HepG2 (cell line): Measurements from ENCODE around the gene NFKBIA. TPM values are rescaled to one million over a fixed set of nuclear protein-coding genes. Genes with fewer than 3 reads are reported as not detected.

Experiments used
- GLI4 ChIP-seq: sonication (generic); formaldehyde crosslinking; IDR thresholded peaks from 2 replicates; pipeline ENCODE4 v1.5.1; 2020; ENCODE audit warnings: missing genetic modification reagents, mild to moderate bottlenecking, moderate library complexity, borderline replicate concordance
- KMT2A ChIP-seq: sonication (generic); formaldehyde crosslinking; IDR thresholded peaks from 2 replicates; pipeline ENCODE4 v1.4.0; 2020; ENCODE audit warnings: missing genetic modification reagents
- MLLT10 ChIP-seq: sonication (generic); formaldehyde crosslinking; IDR thresholded peaks from 2 replicates; pipeline ENCODE4 v1.4.0; 2020; ENCODE audit warnings: missing genetic modification reagents
- MTA3 ChIP-seq: sonication (generic); formaldehyde crosslinking; IDR thresholded peaks from 2 replicates; pipeline ENCODE4 v1.4.0; 2020; ENCODE audit warnings: missing genetic modification reagents
- U2AF1 ChIP-seq: fragments of 200-400 bp; formaldehyde crosslinking; optimal IDR thresholded peaks from 2 replicates; pipeline ENCODE3; 2017; ENCODE audit warnings: mild to moderate bottlenecking, low read depth, low read length
- ZNF589 ChIP-seq: sonication (generic); formaldehyde crosslinking; conservative IDR thresholded peaks from 2 replicates; pipeline ENCODE4 v1.8.0; 2022; ENCODE audit warnings: mild to moderate bottlenecking, moderate library complexity, missing genetic modification reagents
- polyA plus RNA-seq, 8 experiments: library from polyadenylated mRNA; depleted of rRNA in 3 of 8; stranded (reverse) in 7 of 8; unstranded in 1 of 8; fragments of >200 nt; fragmentation: Illumina TruSeq in 4 of 8; extraction: Trizol in 4 of 8; gene quantifications; 2 replicates each; pipeline versions ENCODE4 v1.2.1 to v1.2.3, GENCODE V29; 2011 to 2016; ENCODE audit warnings: low read depth in 4 of 8, missing spikeins in 1 of 8, mixed read lengths in 1 of 8; ENCODE audit not compliant: insufficient read depth in 1 of 8
- total RNA-seq, 5 experiments: library from RNA; depleted of rRNA; stranded (reverse); fragments of >200 nt; fragmentation: Illumina TruSeq; extraction: Trizol; gene quantifications; 2 replicates each; pipeline ENCODE4 v1.2.3, GENCODE V29; 2016; ENCODE audit warnings: low read depth in 1 of 5
- TF ChIP-seq, protein P1 (sequence below): sonication (generic); formaldehyde crosslinking; IDR thresholded peaks from one replicate; pipeline ENCODE4 v1.5.1; 2020; ENCODE audit warnings: mild to moderate bottlenecking, missing genetic modification reagents; ENCODE audit errors: not compliant biosample characterization
- TF ChIP-seq, protein P2 (sequence below): sonication (generic); formaldehyde crosslinking; IDR thresholded peaks from 2 replicates; pipeline ENCODE4 v1.5.0; 2020; ENCODE audit warnings: missing genetic modification reagents, mild to moderate bottlenecking, borderline replicate concordance
- TF ChIP-seq, protein P3 (sequence below): sonication (generic); formaldehyde crosslinking; IDR thresholded peaks from 2 replicates; pipeline ENCODE4 v1.9.0; 2021; ENCODE audit warnings: missing genetic modification reagents, borderline replicate concordance

The NFKBIA gene
- total and polyA plus RNA-seq, 2 of the 13 experiments (the other 11 are each of a cell fraction or from before 2014, with no cell fraction given): 197 to 319 TPM

DNA sequence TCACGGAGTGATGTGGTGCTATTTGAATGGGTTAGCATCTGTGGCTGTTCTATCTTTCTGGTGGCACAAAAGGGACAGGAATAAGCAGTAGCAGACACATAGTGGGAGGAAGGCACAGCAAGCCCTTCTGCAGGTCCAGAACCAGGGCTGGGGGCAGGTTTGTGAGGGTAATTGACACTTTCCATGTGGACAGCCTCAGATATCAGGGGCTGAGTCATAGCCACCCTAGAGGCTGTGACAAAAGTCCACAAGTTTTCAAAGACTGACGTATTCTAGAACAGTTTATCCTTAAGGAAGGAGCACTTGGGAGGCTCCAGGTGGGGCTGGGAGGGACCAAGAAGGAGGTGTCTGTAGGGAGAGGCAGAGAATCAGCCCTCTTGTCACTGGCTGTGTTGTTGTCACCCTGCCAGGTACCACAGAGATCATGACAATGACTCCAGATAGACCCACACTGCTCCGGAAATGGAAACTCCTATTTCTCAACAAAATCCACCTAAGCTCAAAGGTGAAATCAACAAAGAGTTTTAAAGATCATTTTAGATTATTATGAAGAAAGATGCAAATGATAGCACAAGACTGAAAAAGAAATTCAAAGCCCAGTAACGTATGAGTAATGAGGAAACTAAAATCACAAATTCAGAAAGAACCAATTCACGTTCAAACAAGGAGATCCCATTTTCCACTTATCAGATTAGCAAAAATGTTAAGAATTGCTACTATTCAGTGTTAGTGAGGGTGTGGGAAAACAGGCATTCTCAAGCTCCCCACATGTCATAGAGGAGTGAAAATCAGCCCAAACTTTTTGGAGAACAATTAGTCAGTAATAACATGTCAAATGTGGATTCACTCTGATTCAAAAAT, 48.3 kb downstream of the NFKBIA start (continued):
- TF ChIP-seq, protein P1, sequence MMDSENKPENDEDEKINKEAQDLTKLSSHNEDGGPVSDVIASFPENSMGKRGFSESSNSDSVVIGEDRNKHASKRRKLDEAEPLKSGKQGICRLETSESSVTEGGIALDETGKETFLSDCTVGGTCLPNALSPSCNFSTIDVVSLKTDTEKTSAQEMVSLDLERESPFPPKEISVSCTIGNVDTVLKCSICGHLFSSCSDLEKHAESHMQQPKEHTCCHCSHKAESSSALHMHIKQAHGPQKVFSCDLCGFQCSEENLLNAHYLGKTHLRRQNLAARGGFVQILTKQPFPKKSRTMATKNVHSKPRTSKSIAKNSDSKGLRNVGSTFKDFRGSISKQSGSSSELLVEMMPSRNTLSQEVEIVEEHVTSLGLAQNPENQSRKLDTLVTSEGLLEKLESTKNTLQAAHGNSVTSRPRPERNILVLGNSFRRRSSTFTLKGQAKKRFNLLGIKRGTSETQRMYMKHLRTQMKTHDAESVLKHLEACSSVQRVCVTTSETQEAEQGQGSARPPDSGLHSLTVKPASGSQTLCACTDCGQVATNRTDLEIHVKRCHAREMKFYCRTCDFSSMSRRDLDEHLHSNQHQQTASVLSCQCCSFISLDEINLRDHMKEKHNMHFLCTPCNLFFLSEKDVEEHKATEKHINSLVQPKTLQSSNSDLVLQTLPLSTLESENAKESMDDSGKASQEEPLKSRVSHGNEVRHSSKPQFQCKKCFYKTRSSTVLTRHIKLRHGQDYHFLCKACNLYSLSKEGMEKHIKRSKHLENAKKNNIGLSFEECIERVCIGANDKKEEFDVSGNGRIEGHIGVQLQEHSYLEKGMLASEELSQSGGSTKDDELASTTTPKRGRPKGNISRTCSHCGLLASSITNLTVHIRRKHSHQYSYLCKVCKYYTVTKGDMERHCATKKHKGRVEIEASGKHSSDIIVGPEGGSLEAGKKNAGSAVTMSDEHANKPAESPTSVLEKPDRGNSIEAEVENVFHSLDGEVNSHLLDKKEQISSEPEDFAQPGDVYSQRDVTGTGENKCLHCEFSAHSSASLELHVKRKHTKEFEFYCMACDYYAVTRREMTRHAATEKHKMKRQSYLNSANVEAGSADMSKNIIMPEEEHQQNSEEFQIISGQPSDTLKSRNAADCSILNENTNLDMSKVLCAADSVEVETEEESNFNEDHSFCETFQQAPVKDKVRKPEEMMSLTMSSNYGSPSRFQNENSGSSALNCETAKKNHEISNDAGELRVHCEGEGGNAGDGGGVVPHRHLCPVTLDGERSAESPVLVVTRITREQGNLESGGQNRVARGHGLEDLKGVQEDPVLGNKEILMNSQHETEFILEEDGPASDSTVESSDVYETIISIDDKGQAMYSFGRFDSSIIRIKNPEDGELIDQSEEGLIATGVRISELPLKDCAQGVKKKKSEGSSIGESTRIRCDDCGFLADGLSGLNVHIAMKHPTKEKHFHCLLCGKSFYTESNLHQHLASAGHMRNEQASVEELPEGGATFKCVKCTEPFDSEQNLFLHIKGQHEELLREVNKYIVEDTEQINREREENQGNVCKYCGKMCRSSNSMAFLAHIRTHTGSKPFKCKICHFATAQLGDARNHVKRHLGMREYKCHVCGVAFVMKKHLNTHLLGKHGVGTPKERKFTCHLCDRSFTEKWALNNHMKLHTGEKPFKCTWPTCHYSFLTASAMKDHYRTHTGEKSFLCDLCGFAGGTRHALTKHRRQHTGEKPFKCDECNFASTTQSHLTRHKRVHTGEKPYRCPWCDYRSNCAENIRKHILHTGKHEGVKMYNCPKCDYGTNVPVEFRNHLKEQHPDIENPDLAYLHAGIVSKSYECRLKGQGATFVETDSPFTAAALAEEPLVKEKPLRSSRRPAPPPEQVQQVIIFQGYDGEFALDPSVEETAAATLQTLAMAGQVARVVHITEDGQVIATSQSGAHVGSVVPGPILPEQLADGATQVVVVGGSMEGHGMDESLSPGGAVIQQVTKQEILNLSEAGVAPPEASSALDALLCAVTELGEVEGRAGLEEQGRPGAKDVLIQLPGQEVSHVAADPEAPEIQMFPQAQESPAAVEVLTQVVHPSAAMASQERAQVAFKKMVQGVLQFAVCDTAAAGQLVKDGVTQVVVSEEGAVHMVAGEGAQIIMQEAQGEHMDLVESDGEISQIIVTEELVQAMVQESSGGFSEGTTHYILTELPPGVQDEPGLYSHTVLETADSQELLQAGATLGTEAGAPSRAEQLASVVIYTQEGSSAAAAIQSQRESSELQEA (CRISPR knock-in tag): peak; percentile 55
- TF ChIP-seq MLLT10 (CRISPR knock-in tag) (no peak), KMT2A (CRISPR knock-in tag) (0 out of 2 replicates have a peak, but pooled peaks have one; percentile 31), MTA3 (no peak), U2AF1 (no peak), ZNF589 (CRISPR knock-in tag) (no peak), GLI4 (CRISPR knock-in tag) (no peak)
- TF ChIP-seq, protein P2, sequence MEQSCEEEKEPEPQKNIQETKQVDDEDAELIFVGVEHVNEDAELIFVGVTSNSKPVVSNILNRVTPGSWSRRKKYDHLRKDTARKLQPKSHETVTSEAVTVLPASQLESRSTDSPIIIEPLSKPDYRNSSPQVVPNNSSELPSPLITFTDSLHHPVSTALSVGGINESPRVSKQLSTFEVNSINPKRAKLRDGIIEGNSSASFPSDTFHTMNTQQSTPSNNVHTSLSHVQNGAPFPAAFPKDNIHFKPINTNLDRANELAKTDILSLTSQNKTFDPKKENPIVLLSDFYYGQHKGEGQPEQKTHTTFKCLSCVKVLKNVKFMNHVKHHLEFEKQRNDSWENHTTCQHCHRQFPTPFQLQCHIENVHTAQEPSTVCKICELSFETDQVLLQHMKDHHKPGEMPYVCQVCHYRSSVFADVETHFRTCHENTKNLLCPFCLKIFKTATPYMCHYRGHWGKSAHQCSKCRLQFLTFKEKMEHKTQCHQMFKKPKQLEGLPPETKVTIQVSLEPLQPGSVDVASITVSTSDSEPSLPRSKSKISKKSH (CRISPR knock-in tag): no peak
- TF ChIP-seq, protein P3, sequence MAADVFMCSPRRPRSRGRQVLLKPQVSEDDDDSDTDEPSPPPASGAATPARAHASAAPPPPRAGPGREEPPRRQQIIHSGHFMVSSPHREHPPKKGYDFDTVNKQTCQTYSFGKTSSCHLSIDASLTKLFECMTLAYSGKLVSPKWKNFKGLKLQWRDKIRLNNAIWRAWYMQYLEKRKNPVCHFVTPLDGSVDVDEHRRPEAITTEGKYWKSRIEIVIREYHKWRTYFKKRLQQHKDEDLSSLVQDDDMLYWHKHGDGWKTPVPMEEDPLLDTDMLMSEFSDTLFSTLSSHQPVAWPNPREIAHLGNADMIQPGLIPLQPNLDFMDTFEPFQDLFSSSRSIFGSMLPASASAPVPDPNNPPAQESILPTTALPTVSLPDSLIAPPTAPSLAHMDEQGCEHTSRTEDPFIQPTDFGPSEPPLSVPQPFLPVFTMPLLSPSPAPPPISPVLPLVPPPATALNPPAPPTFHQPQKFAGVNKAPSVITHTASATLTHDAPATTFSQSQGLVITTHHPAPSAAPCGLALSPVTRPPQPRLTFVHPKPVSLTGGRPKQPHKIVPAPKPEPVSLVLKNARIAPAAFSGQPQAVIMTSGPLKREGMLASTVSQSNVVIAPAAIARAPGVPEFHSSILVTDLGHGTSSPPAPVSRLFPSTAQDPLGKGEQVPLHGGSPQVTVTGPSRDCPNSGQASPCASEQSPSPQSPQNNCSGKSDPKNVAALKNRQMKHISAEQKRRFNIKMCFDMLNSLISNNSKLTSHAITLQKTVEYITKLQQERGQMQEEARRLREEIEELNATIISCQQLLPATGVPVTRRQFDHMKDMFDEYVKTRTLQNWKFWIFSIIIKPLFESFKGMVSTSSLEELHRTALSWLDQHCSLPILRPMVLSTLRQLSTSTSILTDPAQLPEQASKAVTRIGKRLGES: no peak
